ENCODE measurements around the gene TEDDM1. TPM values are rescaled to one million over a fixed set of nuclear protein-coding genes. Genes with fewer than 3 reads are reported as not detected.
"Not testable (repeated sequence)": the region's sequence is repeated elsewhere in the genome, so short reads cannot be mapped to it uniquely, and the experiment has no call there.

The TEDDM1 gene
- total RNA-seq, 1 experiment from 2014 or later: not detected

DNA sequence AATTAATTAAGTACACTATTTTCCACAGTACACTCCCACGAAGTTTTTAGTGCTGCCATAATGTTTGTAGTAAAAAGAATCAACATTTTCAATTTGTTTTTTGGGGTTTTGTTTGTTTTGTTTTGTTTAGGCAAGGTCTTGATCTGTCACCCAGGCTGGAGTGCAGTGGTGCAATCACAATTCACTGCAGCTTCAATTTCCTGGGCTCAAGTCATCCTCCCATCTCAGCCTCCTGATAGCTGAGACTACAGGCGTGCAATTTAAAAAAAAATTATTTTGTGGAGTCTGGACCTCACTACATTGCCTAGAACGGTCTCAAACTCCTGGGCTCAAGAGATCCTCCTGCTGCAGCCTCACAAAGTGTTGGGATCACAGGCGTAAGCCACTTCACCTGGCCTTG lies 20.3 kb downstream of the TEDDM1 start (continued):
- TF ChIP-seq, protein P1, sequence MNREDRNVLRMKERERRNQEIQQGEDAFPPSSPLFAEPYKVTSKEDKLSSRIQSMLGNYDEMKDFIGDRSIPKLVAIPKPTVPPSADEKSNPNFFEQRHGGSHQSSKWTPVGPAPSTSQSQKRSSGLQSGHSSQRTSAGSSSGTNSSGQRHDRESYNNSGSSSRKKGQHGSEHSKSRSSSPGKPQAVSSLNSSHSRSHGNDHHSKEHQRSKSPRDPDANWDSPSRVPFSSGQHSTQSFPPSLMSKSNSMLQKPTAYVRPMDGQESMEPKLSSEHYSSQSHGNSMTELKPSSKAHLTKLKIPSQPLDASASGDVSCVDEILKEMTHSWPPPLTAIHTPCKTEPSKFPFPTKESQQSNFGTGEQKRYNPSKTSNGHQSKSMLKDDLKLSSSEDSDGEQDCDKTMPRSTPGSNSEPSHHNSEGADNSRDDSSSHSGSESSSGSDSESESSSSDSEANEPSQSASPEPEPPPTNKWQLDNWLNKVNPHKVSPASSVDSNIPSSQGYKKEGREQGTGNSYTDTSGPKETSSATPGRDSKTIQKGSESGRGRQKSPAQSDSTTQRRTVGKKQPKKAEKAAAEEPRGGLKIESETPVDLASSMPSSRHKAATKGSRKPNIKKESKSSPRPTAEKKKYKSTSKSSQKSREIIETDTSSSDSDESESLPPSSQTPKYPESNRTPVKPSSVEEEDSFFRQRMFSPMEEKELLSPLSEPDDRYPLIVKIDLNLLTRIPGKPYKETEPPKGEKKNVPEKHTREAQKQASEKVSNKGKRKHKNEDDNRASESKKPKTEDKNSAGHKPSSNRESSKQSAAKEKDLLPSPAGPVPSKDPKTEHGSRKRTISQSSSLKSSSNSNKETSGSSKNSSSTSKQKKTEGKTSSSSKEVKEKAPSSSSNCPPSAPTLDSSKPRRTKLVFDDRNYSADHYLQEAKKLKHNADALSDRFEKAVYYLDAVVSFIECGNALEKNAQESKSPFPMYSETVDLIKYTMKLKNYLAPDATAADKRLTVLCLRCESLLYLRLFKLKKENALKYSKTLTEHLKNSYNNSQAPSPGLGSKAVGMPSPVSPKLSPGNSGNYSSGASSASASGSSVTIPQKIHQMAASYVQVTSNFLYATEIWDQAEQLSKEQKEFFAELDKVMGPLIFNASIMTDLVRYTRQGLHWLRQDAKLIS (CRISPR knock-in tag; IDR thresholded peaks at IDR 0.05; ENCODE audit: borderline replicate concordance): no peak
- TF ChIP-seq, protein P2, sequence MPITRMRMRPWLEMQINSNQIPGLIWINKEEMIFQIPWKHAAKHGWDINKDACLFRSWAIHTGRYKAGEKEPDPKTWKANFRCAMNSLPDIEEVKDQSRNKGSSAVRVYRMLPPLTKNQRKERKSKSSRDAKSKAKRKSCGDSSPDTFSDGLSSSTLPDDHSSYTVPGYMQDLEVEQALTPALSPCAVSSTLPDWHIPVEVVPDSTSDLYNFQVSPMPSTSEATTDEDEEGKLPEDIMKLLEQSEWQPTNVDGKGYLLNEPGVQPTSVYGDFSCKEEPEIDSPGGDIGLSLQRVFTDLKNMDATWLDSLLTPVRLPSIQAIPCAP (CRISPR knock-in tag; IDR thresholded peaks at IDR 0.05): no peak
- TF ChIP-seq ZBTB21 (CRISPR knock-in tag; IDR thresholded peaks at IDR 0.05; ENCODE audit: borderline replicate concordance): no peak
- no peak for TF ChIP-seq NR1H2 (CRISPR knock-in tag; IDR thresholded peaks at IDR 0.05)
- TF ChIP-seq, protein P3, sequence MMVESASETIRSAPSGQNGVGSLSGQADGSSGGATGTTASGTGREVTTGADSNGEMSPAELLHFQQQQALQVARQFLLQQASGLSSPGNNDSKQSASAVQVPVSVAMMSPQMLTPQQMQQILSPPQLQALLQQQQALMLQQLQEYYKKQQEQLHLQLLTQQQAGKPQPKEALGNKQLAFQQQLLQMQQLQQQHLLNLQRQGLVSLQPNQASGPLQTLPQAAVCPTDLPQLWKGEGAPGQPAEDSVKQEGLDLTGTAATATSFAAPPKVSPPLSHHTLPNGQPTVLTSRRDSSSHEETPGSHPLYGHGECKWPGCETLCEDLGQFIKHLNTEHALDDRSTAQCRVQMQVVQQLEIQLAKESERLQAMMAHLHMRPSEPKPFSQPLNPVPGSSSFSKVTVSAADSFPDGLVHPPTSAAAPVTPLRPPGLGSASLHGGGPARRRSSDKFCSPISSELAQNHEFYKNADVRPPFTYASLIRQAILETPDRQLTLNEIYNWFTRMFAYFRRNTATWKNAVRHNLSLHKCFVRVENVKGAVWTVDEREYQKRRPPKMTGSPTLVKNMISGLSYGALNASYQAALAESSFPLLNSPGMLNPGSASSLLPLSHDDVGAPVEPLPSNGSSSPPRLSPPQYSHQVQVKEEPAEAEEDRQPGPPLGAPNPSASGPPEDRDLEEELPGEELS (CRISPR knock-in tag; IDR thresholded peaks at IDR 0.05): no peak
- no peak for TF ChIP-seq HMGA2 (CRISPR knock-in tag; IDR thresholded peaks at IDR 0.05)
- no peak for TF ChIP-seq ZNF138 (CRISPR knock-in tag; conservative IDR thresholded peaks at IDR 0.05)
- TF ChIP-seq, protein P4, sequence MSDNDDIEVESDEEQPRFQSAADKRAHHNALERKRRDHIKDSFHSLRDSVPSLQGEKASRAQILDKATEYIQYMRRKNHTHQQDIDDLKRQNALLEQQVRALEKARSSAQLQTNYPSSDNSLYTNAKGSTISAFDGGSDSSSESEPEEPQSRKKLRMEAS (CRISPR knock-in tag; IDR thresholded peaks at IDR 0.05): no peak

DNA sequence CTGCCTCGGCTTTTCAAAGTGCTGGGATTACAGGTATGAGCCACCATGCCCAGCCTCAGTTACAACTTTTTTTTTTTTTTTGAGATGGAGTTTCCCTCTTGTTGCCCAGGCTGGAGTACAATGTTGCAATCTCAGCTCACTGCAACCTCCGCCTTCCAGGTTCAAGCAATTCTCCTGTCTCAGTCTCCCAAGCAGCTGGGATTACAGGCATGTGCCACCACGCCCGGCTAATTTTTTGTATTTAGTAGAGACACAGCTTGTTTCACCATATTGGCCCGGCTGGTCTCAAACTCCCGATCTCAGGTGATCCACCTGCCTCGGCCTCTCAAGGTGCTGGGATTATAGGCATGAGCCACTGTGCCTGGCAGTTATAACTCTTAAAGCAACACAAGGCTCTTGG lies 20.7 kb downstream of the TEDDM1 start:
- not testable (repeated sequence) for H3K27me3 Mint-ChIP-seq (ENCODE audit: low read depth); H3K9me3 Mint-ChIP-seq; DNase-seq (ENCODE audit: low spot score); ATAC-seq; H3K27ac Mint-ChIP-seq; H3K4me3 Mint-ChIP-seq; H3K4me1 Mint-ChIP-seq
- H3K36me3 Mint-ChIP-seq: peaks cover 35% of the 10 kb centered on the region
- ChIA-PET CTCF (interaction anchor here (0.9 to 1.7 kb wide), 5 partner anchors 9 to 299 kb away, joined by 3 to 8 read pairs (median 5); partner anchors contain the start of gene GLUL), POLR2A (interaction anchor here (0.7 to 1.1 kb wide), 4 partner anchors 11 to 251 kb away, joined by 3 read pairs; partner anchors contain the start of gene GLUL)

DNA sequence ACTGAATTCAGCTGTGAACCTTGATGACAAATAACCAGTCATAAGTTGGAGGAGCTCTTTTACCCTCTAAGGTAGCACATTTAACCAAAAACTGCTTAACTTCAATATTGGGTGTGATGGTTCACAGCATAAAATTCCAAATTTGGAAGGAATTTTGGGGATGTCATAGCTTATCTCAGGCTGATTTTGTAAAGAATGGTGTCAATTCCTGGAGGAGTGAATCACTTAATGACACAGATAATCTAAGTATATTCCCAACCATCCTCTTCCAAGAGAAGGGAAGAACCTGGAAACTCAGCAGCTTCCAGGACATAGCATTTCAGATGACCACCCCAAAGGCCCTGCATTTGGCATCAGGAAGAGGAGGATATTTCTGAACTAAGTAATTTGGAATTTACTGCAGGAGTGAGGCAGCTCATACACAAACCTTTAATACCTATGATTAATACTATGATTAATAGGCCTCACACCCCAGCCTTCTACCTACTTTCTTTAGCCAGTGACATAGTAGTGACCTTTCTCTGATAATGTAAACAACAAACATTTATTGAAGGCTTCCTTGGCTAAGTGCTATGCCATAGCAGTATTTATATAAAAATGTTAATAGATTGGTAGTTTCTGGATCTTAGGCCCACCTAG lies 23.4 kb downstream of the TEDDM1 start:
- Mint-ChIP-seq H3K36me3 (peaks cover 9% of the 10 kb centered on the region), H3K27ac (no peak overlapping the region), H3K9me3 (no peaks in the 10 kb centered on the region), H3K4me3 (no peak overlapping the region), H3K4me1 (no peaks in the 10 kb centered on the region), H3K27me3 (ENCODE audit: low read depth) (no peaks in the 10 kb centered on the region)
- ChIA-PET CTCF (interaction anchor here (1.0 to 1.4 kb wide), 3 partner anchors 179 to 322 kb away, joined by 3 to 4 read pairs (median 3); no protein-coding TSS in a partner anchor), POLR2A (no interaction called here)
- DNase-seq (ENCODE audit: low spot score): no peak
- no peak for ATAC-seq
- TF ChIP-seq RELA (CRISPR knock-in tag; IDR thresholded peaks at IDR 0.05; ENCODE audit: borderline replicate concordance): no peak
- no peak for TF ChIP-seq NR1H2 (CRISPR knock-in tag; IDR thresholded peaks at IDR 0.05)
- TF ChIP-seq RORB (CRISPR knock-in tag; IDR thresholded peaks at IDR 0.05): no peak
- TF ChIP-seq, protein P5, sequence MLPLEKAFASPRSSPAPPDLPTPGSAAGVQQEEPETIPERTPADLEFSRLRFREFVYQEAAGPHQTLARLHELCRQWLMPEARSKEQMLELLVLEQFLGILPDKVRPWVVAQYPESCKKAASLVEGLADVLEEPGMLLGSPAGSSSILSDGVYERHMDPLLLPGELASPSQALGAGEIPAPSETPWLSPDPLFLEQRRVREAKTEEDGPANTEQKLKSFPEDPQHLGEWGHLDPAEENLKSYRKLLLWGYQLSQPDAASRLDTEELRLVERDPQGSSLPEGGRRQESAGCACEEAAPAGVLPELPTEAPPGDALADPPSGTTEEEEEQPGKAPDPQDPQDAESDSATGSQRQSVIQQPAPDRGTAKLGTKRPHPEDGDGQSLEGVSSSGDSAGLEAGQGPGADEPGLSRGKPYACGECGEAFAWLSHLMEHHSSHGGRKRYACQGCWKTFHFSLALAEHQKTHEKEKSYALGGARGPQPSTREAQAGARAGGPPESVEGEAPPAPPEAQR (CRISPR knock-in tag; IDR thresholded peaks at IDR 0.05): no peak
- TF ChIP-seq, protein P3 (CRISPR knock-in tag; IDR thresholded peaks at IDR 0.05): no peak
- TF ChIP-seq, protein P6, sequence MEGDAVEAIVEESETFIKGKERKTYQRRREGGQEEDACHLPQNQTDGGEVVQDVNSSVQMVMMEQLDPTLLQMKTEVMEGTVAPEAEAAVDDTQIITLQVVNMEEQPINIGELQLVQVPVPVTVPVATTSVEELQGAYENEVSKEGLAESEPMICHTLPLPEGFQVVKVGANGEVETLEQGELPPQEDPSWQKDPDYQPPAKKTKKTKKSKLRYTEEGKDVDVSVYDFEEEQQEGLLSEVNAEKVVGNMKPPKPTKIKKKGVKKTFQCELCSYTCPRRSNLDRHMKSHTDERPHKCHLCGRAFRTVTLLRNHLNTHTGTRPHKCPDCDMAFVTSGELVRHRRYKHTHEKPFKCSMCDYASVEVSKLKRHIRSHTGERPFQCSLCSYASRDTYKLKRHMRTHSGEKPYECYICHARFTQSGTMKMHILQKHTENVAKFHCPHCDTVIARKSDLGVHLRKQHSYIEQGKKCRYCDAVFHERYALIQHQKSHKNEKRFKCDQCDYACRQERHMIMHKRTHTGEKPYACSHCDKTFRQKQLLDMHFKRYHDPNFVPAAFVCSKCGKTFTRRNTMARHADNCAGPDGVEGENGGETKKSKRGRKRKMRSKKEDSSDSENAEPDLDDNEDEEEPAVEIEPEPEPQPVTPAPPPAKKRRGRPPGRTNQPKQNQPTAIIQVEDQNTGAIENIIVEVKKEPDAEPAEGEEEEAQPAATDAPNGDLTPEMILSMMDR (IDR thresholded peaks at IDR 0.05): no peak
- no peak for TF ChIP-seq NR3C1 (CRISPR knock-in tag; conservative IDR thresholded peaks at IDR 0.05; ENCODE audit: low read depth)
- no peak for TF ChIP-seq MYBL2 (CRISPR knock-in tag; IDR thresholded peaks at IDR 0.05)

Measured in WTC11 (cell line).